ENCODE measurements around the gene MSGN1.

The MSGN1 gene

DNA sequence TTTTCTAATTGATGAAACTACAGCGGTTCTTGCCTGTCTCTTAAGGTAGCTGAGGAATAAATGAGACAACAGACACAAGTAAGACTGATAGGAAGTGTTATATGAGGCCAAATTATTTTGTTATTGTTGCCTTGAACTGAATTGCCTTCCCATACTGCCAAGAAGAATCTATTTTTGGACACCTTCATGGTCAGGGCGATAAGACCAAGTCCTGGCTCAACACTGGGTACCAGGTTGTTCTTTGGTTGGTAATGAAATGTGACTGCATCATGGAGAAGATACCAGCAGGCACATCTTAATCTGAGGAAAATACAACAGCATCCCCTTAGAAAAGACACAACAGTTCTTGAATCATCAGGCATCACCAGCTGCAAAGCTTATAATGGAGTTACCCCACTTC is 23.7 kb downstream of the MSGN1 start:
- no peak overlapping the region for H2AFZ ChIP-seq (ENCODE audit: low read depth, low read length)
- no peak overlapping the region for H3K9ac ChIP-seq (ENCODE audit: low read length)
- H3K4me1 ChIP-seq (ENCODE audit: low read length): peaks cover 11% of the 10 kb centered on the region
- TF ChIP-seq CTCF (IDR thresholded peaks at IDR 0.05; ENCODE audit: low read depth, low read length) (no peak), EZH2phosphoT487 (IDR thresholded peaks at IDR 0.05; ENCODE audit: low read depth) (no peak)
- H3K4me2 ChIP-seq (ENCODE audit: low read length): no peak overlapping the region
- H3K4me3 ChIP-seq (ENCODE audit: low read length): no peak overlapping the region
- no peaks in the 10 kb centered on the region for H3K36me3 ChIP-seq (replicated peaks; ENCODE audit: low read depth, low read length)
- no peaks in the 10 kb centered on the region for H4K20me1 ChIP-seq (ENCODE audit: insufficient read depth, low read length)
- H3K27me3 ChIP-seq (ENCODE audit: low read depth, low read length): no peaks in the 10 kb centered on the region
- H3K27ac ChIP-seq (ENCODE audit: low read length): no peak overlapping the region
- H3K9me3 ChIP-seq (ENCODE audit: insufficient read depth, low read length): no peaks in the 10 kb centered on the region
- H3K79me2 ChIP-seq (ENCODE audit: low read length): no peaks in the 10 kb centered on the region

DNA sequence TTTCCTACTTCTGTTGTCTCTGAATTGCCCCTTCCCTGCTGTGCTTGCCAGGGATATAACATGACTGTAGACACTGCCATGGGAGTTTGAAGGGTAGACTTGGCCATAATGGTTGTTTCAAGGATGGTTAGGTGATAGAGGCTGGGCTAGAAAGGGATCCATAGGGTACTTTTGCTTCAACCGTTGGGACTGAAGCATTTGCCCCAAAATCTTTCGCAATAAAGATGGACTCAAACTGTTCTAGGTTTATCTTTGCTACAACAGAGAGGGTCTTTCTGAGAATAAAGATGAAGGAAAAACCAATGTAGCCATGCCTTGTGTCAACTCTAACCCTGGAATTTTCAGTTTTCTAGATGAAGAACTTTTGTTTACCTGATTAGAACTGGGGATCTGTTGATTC is 27.2 kb downstream of the MSGN1 start:
- H2AFZ ChIP-seq (ENCODE audit: low read depth, low read length): no peak overlapping the region
- H3K4me3 ChIP-seq (ENCODE audit: low read length): no peak overlapping the region
- H3K9ac ChIP-seq (ENCODE audit: low read length): no peak overlapping the region
- H3K4me1 ChIP-seq (ENCODE audit: low read length): peaks cover 6% of the 10 kb centered on the region
- no peaks in the 10 kb centered on the region for H3K27me3 ChIP-seq (ENCODE audit: low read depth, low read length)
- no peaks in the 10 kb centered on the region for H4K20me1 ChIP-seq (ENCODE audit: insufficient read depth, low read length)
- no peak overlapping the region for H3K4me2 ChIP-seq (ENCODE audit: low read length)
- TF ChIP-seq CTCF (IDR thresholded peaks at IDR 0.05; ENCODE audit: low read depth, low read length): no peak
- no peak for TF ChIP-seq EZH2phosphoT487 (IDR thresholded peaks at IDR 0.05; ENCODE audit: low read depth)
- H3K27ac ChIP-seq (ENCODE audit: low read length): no peak overlapping the region
- no peaks in the 10 kb centered on the region for H3K36me3 ChIP-seq (replicated peaks; ENCODE audit: low read depth, low read length)
- no peaks in the 10 kb centered on the region for H3K9me3 ChIP-seq (ENCODE audit: insufficient read depth, low read length)
- no peaks in the 10 kb centered on the region for H3K79me2 ChIP-seq (ENCODE audit: low read length)

DNA sequence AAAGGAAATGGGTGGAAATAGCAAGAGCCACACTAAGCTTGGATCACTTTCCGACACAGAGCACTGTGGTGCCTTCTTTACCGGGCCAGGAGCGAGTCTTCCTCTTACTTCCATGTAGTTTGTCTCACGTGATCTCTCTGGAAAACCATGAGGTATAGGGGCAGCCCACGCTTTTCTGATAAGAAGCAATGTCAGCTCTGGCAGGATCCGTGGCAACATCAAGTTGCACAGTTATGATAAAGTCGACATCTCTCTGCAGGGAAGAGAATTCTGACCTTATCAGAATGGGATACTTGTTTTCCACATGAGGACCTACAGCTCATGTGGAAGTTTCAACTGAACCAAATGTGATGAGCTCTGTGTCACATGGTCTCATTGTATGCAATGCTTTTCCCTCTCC is 29.5 kb downstream of the MSGN1 start:
- Histone ChIP-seq H3K4me3 (ENCODE audit: low read length) (no peak overlapping the region), H3K4me2 (ENCODE audit: low read length) (no peak overlapping the region), H3K9ac (ENCODE audit: low read length) (no peak overlapping the region), H4K20me1 (ENCODE audit: insufficient read depth, low read length) (no peaks in the 10 kb centered on the region), H3K79me2 (ENCODE audit: low read length) (no peaks in the 10 kb centered on the region), H3K27ac (ENCODE audit: low read length) (no peak overlapping the region), H3K36me3 (replicated peaks; ENCODE audit: low read depth, low read length) (no peaks in the 10 kb centered on the region), H2AFZ (ENCODE audit: low read depth, low read length) (no peak overlapping the region), H3K27me3 (ENCODE audit: low read depth, low read length) (no peaks in the 10 kb centered on the region), H3K4me1 (ENCODE audit: low read length) (peaks cover 5% of the 10 kb centered on the region), H3K9me3 (ENCODE audit: insufficient read depth, low read length) (no peaks in the 10 kb centered on the region)
- TF ChIP-seq CTCF (IDR thresholded peaks at IDR 0.05; ENCODE audit: low read depth, low read length) (no peak), EZH2phosphoT487 (IDR thresholded peaks at IDR 0.05; ENCODE audit: low read depth) (no peak)

DNA sequence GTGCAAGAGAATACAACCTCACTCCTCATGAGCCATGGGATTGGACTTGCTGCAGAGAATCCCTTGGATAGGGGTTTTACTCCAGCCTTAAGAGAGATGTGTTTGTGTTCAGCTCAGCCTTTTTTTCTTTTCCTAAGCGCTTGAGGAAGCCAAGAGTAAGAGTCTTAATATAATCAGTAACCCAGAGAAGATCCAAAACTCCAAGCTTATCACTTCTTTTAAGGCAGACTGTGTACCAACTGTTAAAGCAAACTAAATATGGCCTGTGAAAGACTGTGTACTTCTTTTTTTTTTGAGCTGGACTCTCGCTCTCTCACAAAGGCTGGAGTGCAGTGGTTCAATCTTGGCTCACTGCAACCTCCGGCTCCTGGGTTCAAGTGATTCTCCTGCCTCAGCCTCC is 30.4 kb downstream of the MSGN1 start:
- Histone ChIP-seq H4K20me1 (ENCODE audit: insufficient read depth, low read length) (no peaks in the 10 kb centered on the region), H3K9ac (ENCODE audit: low read length) (no peak overlapping the region), H3K27me3 (ENCODE audit: low read depth, low read length) (no peaks in the 10 kb centered on the region), H3K9me3 (ENCODE audit: insufficient read depth, low read length) (no peaks in the 10 kb centered on the region), H3K4me2 (ENCODE audit: low read length) (no peak overlapping the region), H3K4me3 (ENCODE audit: low read length) (no peak overlapping the region), H3K36me3 (replicated peaks; ENCODE audit: low read depth, low read length) (no peaks in the 10 kb centered on the region), H3K27ac (ENCODE audit: low read length) (no peak overlapping the region), H3K4me1 (ENCODE audit: low read length) (peaks cover 8% of the 10 kb centered on the region), H3K79me2 (ENCODE audit: low read length) (no peaks in the 10 kb centered on the region), H2AFZ (ENCODE audit: low read depth, low read length) (no peak overlapping the region)
- TF ChIP-seq CTCF (IDR thresholded peaks at IDR 0.05; ENCODE audit: low read depth, low read length): no peak
- no peak for TF ChIP-seq EZH2phosphoT487 (IDR thresholded peaks at IDR 0.05; ENCODE audit: low read depth)
